ENCODE results near the gene NCOA3. TPM values are rescaled to one million over a fixed set of nuclear protein-coding genes. Genes with fewer than 3 reads are reported as not detected.
A peak's percentile ranks its signal among the peaks of the same experiment; 100 is the strongest.

Gene NCOA3
- total RNA-seq, 1 experiment from 2014 or later: 23.3 TPM

DNA sequence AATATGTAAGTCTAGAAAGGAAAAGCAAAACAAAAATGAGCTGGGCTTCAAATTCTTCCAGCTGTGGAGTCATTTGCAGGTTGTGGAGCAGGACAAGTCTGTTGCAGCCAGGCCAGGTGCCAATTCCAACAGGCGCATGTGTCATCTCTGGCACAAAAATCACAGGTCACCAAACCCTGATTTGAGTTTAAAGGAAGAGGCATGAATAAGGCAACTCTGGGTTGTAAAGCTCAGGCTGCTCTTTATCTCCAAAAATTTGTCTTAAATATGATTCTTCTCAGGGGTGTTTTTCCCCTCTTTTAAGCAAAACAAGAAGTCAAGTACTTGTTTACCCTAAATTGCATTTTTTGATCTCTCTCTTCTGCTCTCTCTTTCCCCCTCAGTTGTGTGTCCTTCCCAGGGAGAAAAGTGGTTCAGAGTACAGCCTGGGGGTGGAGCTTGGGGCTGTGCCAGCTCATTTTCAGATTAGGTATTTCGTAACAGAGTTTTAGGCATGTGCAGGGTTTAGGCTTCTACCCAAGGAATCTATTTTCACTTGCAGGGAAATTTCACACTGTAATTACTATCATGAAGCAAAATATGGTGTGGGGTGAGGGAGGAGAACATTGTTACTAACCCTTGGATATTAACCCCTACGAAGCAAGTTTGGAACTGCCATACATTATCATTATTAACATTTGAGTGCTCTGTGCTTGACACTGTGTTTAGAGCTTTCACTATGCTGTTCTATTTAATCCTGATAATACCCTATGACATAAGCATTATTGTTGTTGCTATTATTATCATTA is 8.3 kb upstream of the NCOA3 start:
- Mint-ChIP-seq H3K4me1 (peaks cover 8 to 9% of the 10 kb centered on the region in 2 experiments), H3K4me3 (no peak overlapping the region), H3K36me3 (ENCODE audit: insufficient read depth in 1 of 3, low read depth in 3 of 3) (no peaks in the 10 kb centered on the region), H3K9me3 (no peaks in the 10 kb centered on the region), H3K27me3 (ENCODE audit: low read depth) (no peaks in the 10 kb centered on the region; the same call in 1 of the 2 replicates), H3K27ac (peak overlapping the region in 1 of 3 experiments; percentile 7; a peak in 2 of 7 replicates)
- H3K27ac ChIP-seq (ENCODE audit: insufficient read length, low read depth, low read length): no peak overlapping the region
- H2BK15ac ChIP-seq (ENCODE audit: low read depth, low read length): no peak overlapping the region
- no peaks in the 10 kb centered on the region for H3K9me3 ChIP-seq (ENCODE audit: control insufficient read depth, low read depth, low read length)
- H3K23me2 ChIP-seq (ENCODE audit: insufficient read length, low read depth, low read length, poor library complexity, severe bottlenecking): no peaks in the 10 kb centered on the region
- no peak overlapping the region for H2BK20ac ChIP-seq (ENCODE audit: low read depth, low read length, poor library complexity, severe bottlenecking)
- no peaks in the 10 kb centered on the region for H3K79me2 ChIP-seq (ENCODE audit: insufficient read depth, low read length)
- no peaks in the 10 kb centered on the region for H3K79me1 ChIP-seq (ENCODE audit: insufficient read depth, low read depth, low read length, poor library complexity, severe bottlenecking)
- no peak for DNase-seq
- H3K4me1 ChIP-seq (ENCODE audit: insufficient read depth, low read length): peaks cover 3% of the 10 kb centered on the region; the same call in 1 of the 2 replicates
- no peak overlapping the region for H3K9ac ChIP-seq (ENCODE audit: extremely low read depth, insufficient read length, low read length)
- H3K23ac ChIP-seq (ENCODE audit: insufficient read length, low read depth, low read length): no peak overlapping the region
- H4K91ac ChIP-seq (ENCODE audit: insufficient read length, low read depth, low read length): no peak overlapping the region
- H2BK120ac ChIP-seq (ENCODE audit: low read depth, low read length, poor library complexity, severe bottlenecking): no peak overlapping the region
- H2AFZ ChIP-seq (ENCODE audit: low read length): no peak overlapping the region
- no peaks in the 10 kb centered on the region for H3K27me3 ChIP-seq (ENCODE audit: insufficient read depth, low read length)
- H3T11ph ChIP-seq (ENCODE audit: low read length): no peak overlapping the region
- no peak overlapping the region for H3K18ac ChIP-seq (ENCODE audit: insufficient read length, low read depth, low read length)
- H4K5ac ChIP-seq (ENCODE audit: insufficient read length, low read depth, low read length): no peak overlapping the region
- no peaks in the 10 kb centered on the region for H4K20me1 ChIP-seq (ENCODE audit: control insufficient read depth, insufficient read depth, insufficient read length)
- H2AK5ac ChIP-seq (ENCODE audit: insufficient read length, low read length): no peak overlapping the region
- no peak overlapping the region for H2BK5ac ChIP-seq (ENCODE audit: insufficient read length, low read length)
- H3K4me2 ChIP-seq (ENCODE audit: insufficient read depth, insufficient read length, low read length): no peak overlapping the region
- no peak overlapping the region for H3K56ac ChIP-seq (ENCODE audit: insufficient read length, low read depth, low read length)
- H3K14ac ChIP-seq (ENCODE audit: insufficient read depth, low read length): no peak overlapping the region
- no peak overlapping the region for H3K4ac ChIP-seq (ENCODE audit: low read depth, low read length)
- TF ChIP-seq CTCF (conservative IDR thresholded peaks at IDR 0.05): no peak
- no peak overlapping the region for H2BK12ac ChIP-seq (ENCODE audit: insufficient read length, low read depth, low read length)
- no CpG with 5 or more reads among the region's 3 CpGs for WGBS (ENCODE audit: extremely low coverage, insufficient read length, low lambda C conversion rate)
- no peak overlapping the region for H4K8ac ChIP-seq (replicated peaks; ENCODE audit: insufficient read length, low read depth, low read length)

Data from H9 (cell line).